ENCODE results near the gene ZNF75A. TPM values are rescaled to one million over a fixed set of nuclear protein-coding genes. Genes with fewer than 3 reads are reported as not detected.

Gene ZNF75A
- 23.5 TPM for total RNA-seq

DNA sequence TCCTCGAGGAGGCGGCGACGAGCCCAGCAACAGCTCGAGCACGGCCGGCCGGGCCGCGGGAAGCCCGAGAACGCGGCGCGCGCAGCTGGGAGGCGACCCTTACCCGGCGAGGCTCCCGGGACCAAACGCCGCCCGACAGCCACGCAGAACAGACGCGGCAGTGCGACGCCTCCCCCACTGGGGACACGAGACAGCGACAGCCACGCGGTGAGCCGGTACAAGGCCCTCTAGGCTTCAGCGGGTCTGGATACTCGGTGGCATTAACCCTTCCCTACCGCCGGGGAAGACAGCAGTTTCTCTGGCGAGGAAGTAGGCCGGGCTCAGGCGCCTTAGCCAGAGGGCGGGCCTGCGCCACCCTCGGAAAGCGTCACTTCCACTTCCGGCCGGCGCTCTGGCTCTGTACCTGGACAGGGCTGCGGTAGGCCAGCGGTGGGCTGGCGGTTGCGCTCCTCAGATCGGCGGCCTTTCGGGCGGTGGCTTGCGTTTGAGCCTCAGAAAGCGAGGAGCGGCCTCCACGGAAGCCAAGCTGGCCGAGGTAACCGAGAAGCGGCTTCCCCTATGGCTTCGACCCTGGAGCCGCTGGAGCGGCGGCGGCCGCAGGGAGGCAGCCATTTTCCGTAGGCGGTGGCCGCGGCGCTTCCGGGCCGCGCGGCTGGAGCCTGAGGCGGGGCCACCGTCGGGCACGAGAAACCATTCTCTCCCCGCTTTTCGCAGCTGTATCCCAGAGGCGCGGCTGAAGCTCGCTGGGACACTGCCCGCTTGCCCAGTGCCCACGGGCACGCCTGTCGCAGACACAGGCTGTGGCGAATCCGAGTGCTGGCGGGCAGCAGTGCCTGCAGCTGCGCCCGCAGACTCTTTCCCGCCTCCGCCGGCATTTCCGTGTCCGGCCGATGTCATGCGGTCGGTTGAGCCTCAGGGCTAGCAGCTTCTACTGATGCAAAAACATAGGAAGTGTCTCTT lies at the start of gene ZNF75A, which contains the start of gene TIGD7:
ZNF75A (plus strand) TSS at position 389 of the 960 bp plus-strand sequence. CDS start 2,932 bp downstream, outside the sequence.
TIGD7 (minus strand) TSS at position 322 of the 960 bp plus-strand sequence. CDS start 4,816 bp downstream, outside the sequence.
- H3K9me3 ChIP-seq (ENCODE audit: control insufficient read depth in 3 of 3, low read length in 3 of 3): peaks cover 8 to 15% (median 10%) of the 10 kb centered on the region in 3 donors
- peak within 1 kb of the TSS; percentile 91 to 95 (median 94) for H3K4me3 ChIP-seq (ENCODE audit: low read length in 3 of 3)
- H3K27ac ChIP-seq (ENCODE audit: low read depth, low read length): peak within 1 kb of the TSS; percentile 88
- H3K9ac ChIP-seq (ENCODE audit: low read depth in 1 of 3, low read length in 3 of 3): peak within 1 kb of the TSS; percentile 91 to 95 (median 91)
- peaks cover 5 to 18% (median 14%) of the 10 kb centered on the region in 3 donors for H3K4me1 ChIP-seq (ENCODE audit: control insufficient read depth in 3 of 3, insufficient read depth in 3 of 3, low read length in 3 of 3)
- H3K36me3 ChIP-seq (ENCODE audit: control insufficient read depth in 3 of 3, insufficient read depth in 3 of 3, low read length in 3 of 3): peaks cover 32 to 34% (median 34%) of the 10 kb centered on the region in 3 donors
- no peaks in the 10 kb centered on the region for H3K27me3 ChIP-seq (ENCODE audit: control insufficient read depth in 3 of 3, insufficient read depth in 3 of 3, low read length in 3 of 3)

DNA sequence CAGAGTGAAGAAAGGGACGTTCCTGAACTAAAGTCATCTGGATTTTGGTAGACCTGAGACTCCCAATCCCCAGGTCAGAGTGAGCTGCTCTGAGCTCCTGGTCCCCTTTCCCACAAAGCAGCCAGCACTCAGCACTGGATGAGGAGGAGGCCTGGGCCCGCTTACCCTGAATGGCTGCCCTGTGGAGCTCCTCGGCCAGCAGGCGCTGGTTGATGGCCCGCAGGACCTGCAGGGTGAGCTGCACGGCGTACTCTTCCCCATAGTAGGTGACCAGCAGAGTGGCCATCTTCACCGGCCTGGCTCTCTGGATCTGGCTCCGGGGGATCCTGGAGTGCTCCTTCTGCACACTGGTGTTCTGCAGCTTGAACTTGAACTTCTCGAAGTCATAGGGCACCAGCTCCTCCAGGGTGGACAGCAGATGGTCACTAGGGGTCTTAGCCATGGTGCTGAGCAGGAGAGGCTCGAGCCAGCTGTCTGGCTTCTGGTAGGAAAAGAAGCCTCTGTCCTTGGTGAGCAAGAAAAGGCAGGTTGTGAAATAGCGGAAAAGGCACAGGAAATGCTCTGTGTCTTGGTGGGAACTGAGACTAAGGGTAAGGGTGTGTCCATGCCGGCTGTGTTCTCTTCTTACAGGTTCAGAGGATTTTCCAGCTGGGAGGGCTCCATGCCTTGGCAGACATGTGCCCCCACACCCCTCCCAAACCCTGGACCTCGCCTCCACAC lies 49.0 kb upstream of the ZNF75A start, which contains the start of gene MEFV:
MEFV (minus strand) TSS at position 488 of the 720 bp plus-strand sequence; CDS start at position 442, 46 bp downstream.
- Histone ChIP-seq H3K27me3 (ENCODE audit: control insufficient read depth in 3 of 3, insufficient read depth in 3 of 3, low read length in 3 of 3) (peaks cover 11 to 23% (median 13%) of the 10 kb centered on the region in 3 donors), H3K36me3 (ENCODE audit: control insufficient read depth in 3 of 3, insufficient read depth in 3 of 3, low read length in 3 of 3) (no peaks in the 10 kb centered on the region), H3K4me3 (ENCODE audit: low read length in 3 of 3) (peak within 1 kb of the TSS in 1 of 3 donors; percentile 30), H3K27ac (ENCODE audit: low read depth, low read length) (no peak within 1 kb of the TSS), H3K9me3 (ENCODE audit: control insufficient read depth in 3 of 3, low read length in 3 of 3) (no peaks in the 10 kb centered on the region), H3K4me1 (ENCODE audit: control insufficient read depth in 3 of 3, insufficient read depth in 3 of 3, low read length in 3 of 3) (no peaks in the 10 kb centered on the region), H3K9ac (ENCODE audit: low read depth in 1 of 3, low read length in 3 of 3) (no peak within 1 kb of the TSS)

DNA sequence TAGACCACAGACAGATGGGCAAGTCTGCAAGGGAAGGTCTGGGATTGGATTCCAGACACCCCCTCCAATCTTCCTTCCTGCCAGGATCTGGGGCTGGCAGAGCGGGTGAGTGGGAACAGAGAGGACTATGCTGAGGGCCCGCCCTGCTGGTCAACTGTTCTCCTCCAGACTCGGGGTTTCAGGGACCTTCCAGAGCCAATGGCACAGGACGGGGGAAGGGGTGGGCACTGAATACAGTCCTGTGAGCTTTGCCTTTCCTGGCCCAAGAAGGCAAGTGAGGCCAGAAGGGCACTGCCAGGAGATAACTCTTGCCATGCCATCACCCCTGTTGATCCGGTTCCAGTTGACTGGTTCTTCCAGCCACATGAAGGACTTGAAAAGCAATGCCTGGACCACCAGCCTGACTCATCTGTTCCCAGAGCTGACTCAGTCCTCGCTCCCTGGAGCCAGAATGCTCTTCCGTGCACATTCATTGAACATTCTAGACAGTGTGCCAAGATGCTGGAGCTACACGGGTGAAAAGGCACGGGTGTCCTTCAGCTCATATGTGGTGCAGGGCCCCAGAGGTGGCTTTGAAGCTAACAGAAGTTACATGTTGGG lies 48.3 kb upstream of the ZNF75A start:
- no peaks in the 10 kb centered on the region for H3K4me1 ChIP-seq (ENCODE audit: control insufficient read depth in 3 of 3, insufficient read depth in 3 of 3, low read length in 3 of 3)
- H3K9me3 ChIP-seq (ENCODE audit: control insufficient read depth in 3 of 3, low read length in 3 of 3): no peaks in the 10 kb centered on the region
- no peak overlapping the region for H3K27ac ChIP-seq (ENCODE audit: low read depth, low read length)
- H3K4me3 ChIP-seq (ENCODE audit: low read length in 3 of 3): no peak overlapping the region
- H3K36me3 ChIP-seq (ENCODE audit: control insufficient read depth in 3 of 3, insufficient read depth in 3 of 3, low read length in 3 of 3): no peaks in the 10 kb centered on the region
- no peak overlapping the region for H3K9ac ChIP-seq (ENCODE audit: low read depth in 1 of 3, low read length in 3 of 3)
- H3K27me3 ChIP-seq (ENCODE audit: control insufficient read depth in 3 of 3, insufficient read depth in 3 of 3, low read length in 3 of 3): peaks cover 11 to 23% (median 13%) of the 10 kb centered on the region in 3 donors

DNA sequence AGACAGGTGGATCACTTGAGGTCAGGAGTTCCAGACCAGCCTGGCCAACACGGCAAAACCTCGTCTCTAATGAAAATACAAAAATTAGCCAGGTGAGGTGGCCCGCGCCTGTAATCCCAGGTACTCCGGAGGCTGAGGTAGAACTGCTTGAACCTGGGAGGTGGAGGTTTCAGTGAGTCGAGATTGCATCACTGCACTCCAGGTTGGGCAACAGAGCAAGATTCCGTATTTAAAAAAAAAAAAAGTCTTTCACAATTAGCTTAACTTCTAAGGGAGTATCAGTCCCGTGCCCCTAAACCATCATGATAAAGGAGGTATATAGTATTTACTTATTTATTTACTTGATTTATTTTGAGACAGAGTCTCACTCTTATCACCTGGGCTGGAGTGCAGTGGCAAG lies 45.5 kb upstream of the ZNF75A start:
- peaks cover 2 to 7% (median 6%) of the 10 kb centered on the region in 3 donors for H3K4me1 ChIP-seq (ENCODE audit: control insufficient read depth in 3 of 3, insufficient read depth in 3 of 3, low read length in 3 of 3)

DNA sequence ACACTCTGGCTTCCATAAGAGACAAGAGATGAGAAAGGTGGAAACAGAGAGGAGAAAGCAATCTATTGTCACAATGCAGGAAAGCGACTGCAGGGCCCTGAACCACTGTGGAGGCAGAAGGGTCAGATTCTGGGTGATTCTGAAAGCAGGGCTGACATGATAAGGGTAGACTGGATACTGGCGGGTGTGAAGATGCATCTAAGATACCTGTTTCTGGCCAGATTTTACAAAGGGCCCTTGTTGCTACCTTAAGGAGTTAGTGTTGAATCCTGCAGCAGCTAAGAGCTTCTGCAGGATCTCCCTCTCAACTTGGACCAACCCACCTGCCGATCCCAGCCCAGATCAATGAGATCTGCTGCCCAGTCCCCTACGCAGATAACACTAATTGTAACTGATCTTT lies 42.8 kb upstream of the ZNF75A start:
- H3K27ac ChIP-seq (ENCODE audit: low read depth, low read length): no peak overlapping the region
- H3K4me3 ChIP-seq (ENCODE audit: low read length in 3 of 3): no peak overlapping the region
- H3K27me3 ChIP-seq (ENCODE audit: control insufficient read depth in 3 of 3, insufficient read depth in 3 of 3, low read length in 3 of 3): peaks cover 0 to 8% (median 0%) of the 10 kb centered on the region in 3 donors
- no peaks in the 10 kb centered on the region for H3K9me3 ChIP-seq (ENCODE audit: control insufficient read depth in 3 of 3, low read length in 3 of 3)
- H3K36me3 ChIP-seq (ENCODE audit: control insufficient read depth in 3 of 3, insufficient read depth in 3 of 3, low read length in 3 of 3): peaks cover 5 to 6% (median 5%) of the 10 kb centered on the region in 3 donors
- H3K9ac ChIP-seq (ENCODE audit: low read depth in 1 of 3, low read length in 3 of 3): no peak overlapping the region
- H3K4me1 ChIP-seq (ENCODE audit: control insufficient read depth in 3 of 3, insufficient read depth in 3 of 3, low read length in 3 of 3): peaks cover 5 to 15% (median 8%) of the 10 kb centered on the region in 3 donors

More for the DNA sequence above, 45.5 kb upstream of the ZNF75A start:
- Histone ChIP-seq H3K4me3 (ENCODE audit: low read length in 3 of 3) (no peak overlapping the region), H3K9me3 (ENCODE audit: control insufficient read depth in 3 of 3, low read length in 3 of 3) (no peaks in the 10 kb centered on the region), H3K36me3 (ENCODE audit: control insufficient read depth in 3 of 3, insufficient read depth in 3 of 3, low read length in 3 of 3) (no peaks in the 10 kb centered on the region), H3K27me3 (ENCODE audit: control insufficient read depth in 3 of 3, insufficient read depth in 3 of 3, low read length in 3 of 3) (peaks cover 11 to 23% (median 13%) of the 10 kb centered on the region in 3 donors), H3K27ac (ENCODE audit: low read depth, low read length) (no peak overlapping the region), H3K9ac (ENCODE audit: low read depth in 1 of 3, low read length in 3 of 3) (no peak overlapping the region)

DNA sequence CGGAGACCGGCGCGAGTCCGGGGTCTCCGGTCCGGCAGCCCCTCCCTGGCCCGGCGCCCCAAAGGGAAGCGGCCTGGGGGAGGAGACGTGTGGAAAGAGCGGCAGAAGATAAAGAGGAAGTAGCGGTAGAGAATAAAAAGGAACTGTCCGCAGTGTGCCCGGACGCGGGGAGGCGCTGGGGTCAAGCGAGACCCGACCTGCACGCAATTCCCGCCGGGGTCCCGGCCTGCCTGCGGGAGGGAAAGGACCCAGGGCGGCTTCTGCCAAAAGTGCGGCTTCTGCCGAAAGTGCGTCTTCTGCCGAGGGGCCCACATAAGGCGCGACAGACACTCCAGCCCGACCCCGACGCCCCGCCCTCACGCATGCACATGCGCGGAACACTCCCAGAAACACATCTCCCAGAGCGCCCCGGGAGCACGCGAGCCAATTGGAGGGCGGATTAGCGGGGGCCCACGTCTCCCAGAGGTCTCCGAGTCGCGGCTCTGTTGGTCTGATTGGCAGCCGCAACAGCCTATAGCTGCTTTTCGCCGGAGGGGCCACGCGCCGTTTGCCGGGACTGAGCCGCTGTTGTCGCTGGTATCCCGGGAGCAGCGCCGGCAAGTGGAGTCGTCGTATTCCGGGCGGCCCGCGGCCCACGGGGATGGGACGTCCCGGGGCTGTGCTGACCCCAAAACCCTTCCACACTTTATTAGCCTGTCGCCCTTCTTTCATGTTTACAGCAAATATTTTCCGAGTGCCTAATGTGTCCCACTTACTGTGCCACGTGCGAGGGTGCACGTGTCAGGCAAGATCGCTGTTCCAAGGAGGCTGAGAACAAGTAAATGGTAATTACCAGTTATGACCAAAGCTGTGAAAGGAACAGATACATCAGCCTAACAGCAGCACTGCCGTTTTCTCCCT lies 40.9 kb upstream of the ZNF75A start:
- H3K36me3 ChIP-seq (ENCODE audit: control insufficient read depth in 3 of 3, insufficient read depth in 3 of 3, low read length in 3 of 3): peaks cover 5 to 13% (median 11%) of the 10 kb centered on the region in 3 donors
- H3K27ac ChIP-seq (ENCODE audit: low read depth, low read length): peak overlapping the region; percentile 99

DNA sequence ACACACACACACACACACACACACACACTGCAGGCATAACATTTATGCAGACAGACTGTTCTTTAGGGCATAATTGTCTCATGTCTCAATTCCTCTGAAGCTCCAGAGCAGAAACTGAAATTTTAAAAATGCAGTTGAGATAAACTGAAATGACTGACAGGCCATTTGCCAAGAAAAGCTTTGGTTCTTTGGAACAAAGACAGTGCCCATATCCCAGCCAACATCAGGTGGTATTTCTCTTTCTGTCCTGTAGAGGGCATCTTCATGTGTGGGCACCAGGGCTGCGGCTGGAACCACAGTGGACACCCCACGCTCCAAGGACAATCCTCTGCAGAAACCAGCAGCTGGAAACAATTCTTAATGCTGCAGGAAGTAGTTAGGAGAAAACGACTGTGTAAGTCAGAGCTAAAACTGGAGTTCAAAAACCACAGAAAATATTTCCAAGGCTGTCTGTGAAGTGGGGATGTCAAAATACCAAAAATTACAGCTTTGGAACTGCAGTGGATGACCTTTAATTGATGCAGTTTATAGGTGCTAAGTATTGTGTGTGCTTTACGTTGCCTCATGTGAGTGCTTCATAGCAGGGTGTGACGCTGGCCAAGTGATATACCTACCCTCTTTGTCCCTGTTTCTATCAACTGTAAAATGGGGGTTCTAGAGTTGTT lies 38.3 kb upstream of the ZNF75A start:
- no peak overlapping the region for H3K4me3 ChIP-seq (ENCODE audit: low read length in 3 of 3)

More for the DNA sequence above, 40.9 kb upstream of the ZNF75A start:
- H3K4me1 ChIP-seq (ENCODE audit: control insufficient read depth in 3 of 3, insufficient read depth in 3 of 3, low read length in 3 of 3): peaks cover 5 to 15% (median 8%) of the 10 kb centered on the region in 3 donors
- peak overlapping the region; percentile 93 to 96 (median 95) for H3K9ac ChIP-seq (ENCODE audit: low read depth in 1 of 3, low read length in 3 of 3)
- peaks cover 0 to 2% (median 0%) of the 10 kb centered on the region in 3 donors for H3K9me3 ChIP-seq (ENCODE audit: control insufficient read depth in 3 of 3, low read length in 3 of 3)
- H3K27me3 ChIP-seq (ENCODE audit: control insufficient read depth in 3 of 3, insufficient read depth in 3 of 3, low read length in 3 of 3): no peaks in the 10 kb centered on the region
- H3K4me3 ChIP-seq (ENCODE audit: low read length in 3 of 3): peak overlapping the region; percentile 78 to 93 (median 85)

DNA sequence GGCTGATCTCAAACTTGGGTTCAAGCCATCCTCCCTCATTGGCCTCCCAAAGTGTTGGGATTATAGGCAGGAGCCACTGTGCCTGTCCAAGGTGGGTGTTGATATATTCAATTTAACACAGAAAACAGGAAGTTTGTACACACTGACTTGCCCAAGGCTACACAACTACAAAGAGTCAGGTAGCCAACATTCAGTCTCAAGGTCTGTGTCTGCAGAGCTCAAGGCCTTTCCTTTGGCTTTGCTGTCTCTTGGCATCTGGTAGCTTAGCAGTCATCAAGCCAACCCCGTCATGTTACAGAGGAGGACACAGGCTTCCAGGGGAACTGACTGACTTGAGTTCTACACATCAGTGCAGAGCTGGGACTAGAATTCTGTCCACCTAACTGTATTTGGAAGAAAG lies 37.0 kb upstream of the ZNF75A start:
- Histone ChIP-seq H3K27me3 (ENCODE audit: control insufficient read depth in 3 of 3, insufficient read depth in 3 of 3, low read length in 3 of 3) (no peaks in the 10 kb centered on the region), H3K27ac (ENCODE audit: low read depth, low read length) (no peak overlapping the region), H3K36me3 (ENCODE audit: control insufficient read depth in 3 of 3, insufficient read depth in 3 of 3, low read length in 3 of 3) (peaks cover 5 to 13% (median 11%) of the 10 kb centered on the region in 3 donors), H3K9me3 (ENCODE audit: control insufficient read depth in 3 of 3, low read length in 3 of 3) (peaks cover 0 to 2% (median 0%) of the 10 kb centered on the region in 3 donors), H3K4me3 (ENCODE audit: low read length in 3 of 3) (peak overlapping the region in 1 of 3 donors; percentile 9), H3K4me1 (ENCODE audit: control insufficient read depth in 3 of 3, insufficient read depth in 3 of 3, low read length in 3 of 3) (peaks cover 5 to 12% (median 8%) of the 10 kb centered on the region in 3 donors), H3K9ac (ENCODE audit: low read depth in 1 of 3, low read length in 3 of 3) (no peak overlapping the region)

More for the DNA sequence above, 38.3 kb upstream of the ZNF75A start:
- peaks cover 5 to 15% (median 8%) of the 10 kb centered on the region in 3 donors for H3K4me1 ChIP-seq (ENCODE audit: control insufficient read depth in 3 of 3, insufficient read depth in 3 of 3, low read length in 3 of 3)
- H3K27me3 ChIP-seq (ENCODE audit: control insufficient read depth in 3 of 3, insufficient read depth in 3 of 3, low read length in 3 of 3): no peaks in the 10 kb centered on the region
- no peak overlapping the region for H3K27ac ChIP-seq (ENCODE audit: low read depth, low read length)
- peaks cover 0 to 2% (median 0%) of the 10 kb centered on the region in 3 donors for H3K9me3 ChIP-seq (ENCODE audit: control insufficient read depth in 3 of 3, low read length in 3 of 3)
- H3K9ac ChIP-seq (ENCODE audit: low read depth in 1 of 3, low read length in 3 of 3): no peak overlapping the region
- peaks cover 5 to 13% (median 11%) of the 10 kb centered on the region in 3 donors for H3K36me3 ChIP-seq (ENCODE audit: control insufficient read depth in 3 of 3, insufficient read depth in 3 of 3, low read length in 3 of 3)
